HuH-7 (cell line): ENCODE measurements around the gene CTDSP1.

Experiments used
- DNase-seq: peaks from one replicate; pipeline ENCODE4 v3.0.0; 2011; ENCODE audit warnings: low spot score

The CTDSP1 gene

GRCh38 chr2:218399391-218400166 lies at the start of gene CTDSP1:
Gene CTDSP1, plus strand, starts transcription at chr2:218399868. Its CDS starts 223 bp downstream, at chr2:218400091.
- peak; percentile 89 for DNase-seq

- no peak for DNase-seq
Measured at GRCh38 chr2:218354045-218354444, 45.6 kb upstream of the CTDSP1 start.

- no peak for DNase-seq
Measured at GRCh38 chr2:218354850-218355443, 44.7 kb upstream of the CTDSP1 start.

DNA sequence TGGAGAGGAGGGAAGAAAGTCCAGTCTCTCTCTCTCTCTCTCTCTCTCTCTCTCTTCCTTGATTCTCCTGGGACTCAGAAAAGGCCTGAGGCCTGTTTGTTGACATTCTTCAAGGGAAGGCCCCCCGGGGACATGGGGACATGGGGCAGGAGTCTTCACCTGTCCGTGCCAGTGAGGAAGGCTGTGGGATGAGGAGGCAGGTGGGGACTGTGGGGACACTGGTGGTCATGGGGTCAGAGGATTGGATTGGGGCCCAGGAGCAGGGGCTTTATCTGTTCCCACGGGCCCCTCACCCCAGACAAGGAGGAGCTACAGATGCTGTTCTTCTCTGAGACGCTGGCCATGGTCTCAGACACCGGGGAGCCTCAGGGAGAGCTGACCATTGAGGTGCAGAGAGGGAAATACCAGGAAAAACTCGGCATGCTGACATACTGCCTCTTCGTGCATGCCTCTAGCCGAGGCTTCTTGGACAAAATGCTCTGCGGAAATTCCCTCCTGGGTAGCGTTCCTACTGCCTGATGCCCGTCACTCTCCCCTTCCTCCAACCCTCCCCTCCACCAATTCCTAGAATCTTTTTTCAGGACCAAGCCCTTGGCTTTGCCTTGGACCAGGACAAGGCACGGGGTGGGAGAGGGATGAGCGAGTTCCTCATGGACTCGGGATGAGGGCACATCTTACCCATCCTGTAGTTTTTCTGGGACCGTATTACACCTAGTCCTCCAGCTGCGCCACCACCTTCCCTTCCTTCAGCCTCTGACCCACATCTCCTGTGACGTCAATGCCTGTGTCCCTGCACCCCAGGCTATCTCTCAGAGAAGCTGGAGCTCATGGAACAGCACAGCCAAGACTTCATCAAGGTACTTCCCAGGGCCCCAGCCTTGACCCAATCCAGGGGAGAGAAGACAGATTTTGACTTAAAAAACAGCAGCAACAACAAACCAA lies 42.2 kb upstream of the CTDSP1 start:
- no peak for DNase-seq

DNA sequence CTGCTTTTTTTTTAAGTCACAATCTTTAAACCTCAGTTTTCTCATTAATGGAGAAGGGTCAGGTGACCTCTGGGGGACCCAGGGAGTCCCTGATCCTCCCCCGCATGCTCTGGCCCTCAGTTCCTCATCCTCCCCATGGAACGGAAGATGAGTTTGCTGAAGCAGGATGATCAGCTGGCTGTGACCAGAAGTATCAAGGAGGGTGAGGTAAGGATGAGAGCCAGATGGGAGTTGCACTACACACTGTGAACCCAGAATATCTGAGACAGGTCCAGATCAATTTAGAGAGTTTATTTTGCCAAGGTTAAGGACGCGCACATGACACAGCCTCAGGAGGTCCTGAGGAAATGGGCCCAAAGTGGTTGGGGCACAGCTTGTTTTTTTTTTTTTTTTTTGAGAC lies 39.2 kb upstream of the CTDSP1 start:
- DNase-seq, result no peak

GRCh38 chr2:218362606-218363005 lies 37.1 kb upstream of the CTDSP1 start:
- DNase-seq, result no peak

GRCh38 chr2:218363736-218364135 lies 35.9 kb upstream of the CTDSP1 start:
- DNase-seq, result no peak

DNA sequence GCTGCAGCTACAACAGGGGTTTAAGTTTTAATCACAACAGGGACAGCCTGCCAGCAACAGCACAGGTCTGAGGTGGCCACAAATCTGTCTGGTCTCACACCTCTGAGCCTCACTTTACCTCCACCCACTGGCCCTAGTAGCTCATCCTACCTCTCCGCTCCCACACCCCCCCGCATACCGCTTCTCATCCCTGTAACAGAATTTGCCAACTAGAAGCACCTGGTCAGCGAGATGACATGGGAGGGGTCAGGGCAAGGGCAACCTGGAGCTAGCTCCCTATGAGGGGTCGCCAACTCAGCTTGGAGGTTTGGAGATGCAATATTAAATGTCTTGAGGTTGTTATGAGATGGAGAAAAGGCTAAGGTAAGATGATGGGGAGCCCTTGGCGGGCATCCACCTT lies 35.5 kb upstream of the CTDSP1 start:
- no peak for DNase-seq

GRCh38 chr2:218366621-218367414 lies 32.9 kb upstream of the CTDSP1 start:
- DNase-seq, result no peak

GRCh38 chr2:218367415-218368149 lies 32.1 kb upstream of the CTDSP1 start:
- DNase-seq, result peak; percentile 94

GRCh38 chr2:218368150-218368528 lies 31.5 kb upstream of the CTDSP1 start:
- DNase-seq, result no peak

GRCh38 chr2:218368621-218369153 lies 31.0 kb upstream of the CTDSP1 start:
- peak; percentile 69 for DNase-seq

DNA sequence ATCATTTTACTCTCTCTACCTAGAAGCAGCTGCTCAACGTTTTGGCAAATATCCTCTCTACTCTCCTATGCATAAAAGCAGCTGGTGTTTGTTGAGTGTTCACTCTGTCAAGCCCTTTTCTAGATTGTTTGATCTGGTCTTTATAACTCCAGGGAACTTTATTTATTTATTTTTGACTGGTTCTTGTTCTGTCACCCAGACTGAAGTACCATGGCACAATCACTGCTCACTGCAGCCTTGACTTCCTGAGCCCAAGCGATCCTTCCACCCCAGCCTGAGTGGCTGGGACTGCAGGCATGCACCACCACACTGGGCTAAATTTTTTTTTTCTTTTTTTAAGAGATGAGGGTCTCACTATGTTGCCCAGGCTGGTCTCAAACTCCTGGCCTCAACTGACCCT lies 30.3 kb upstream of the CTDSP1 start:
- DNase-seq, result no peak

DNA sequence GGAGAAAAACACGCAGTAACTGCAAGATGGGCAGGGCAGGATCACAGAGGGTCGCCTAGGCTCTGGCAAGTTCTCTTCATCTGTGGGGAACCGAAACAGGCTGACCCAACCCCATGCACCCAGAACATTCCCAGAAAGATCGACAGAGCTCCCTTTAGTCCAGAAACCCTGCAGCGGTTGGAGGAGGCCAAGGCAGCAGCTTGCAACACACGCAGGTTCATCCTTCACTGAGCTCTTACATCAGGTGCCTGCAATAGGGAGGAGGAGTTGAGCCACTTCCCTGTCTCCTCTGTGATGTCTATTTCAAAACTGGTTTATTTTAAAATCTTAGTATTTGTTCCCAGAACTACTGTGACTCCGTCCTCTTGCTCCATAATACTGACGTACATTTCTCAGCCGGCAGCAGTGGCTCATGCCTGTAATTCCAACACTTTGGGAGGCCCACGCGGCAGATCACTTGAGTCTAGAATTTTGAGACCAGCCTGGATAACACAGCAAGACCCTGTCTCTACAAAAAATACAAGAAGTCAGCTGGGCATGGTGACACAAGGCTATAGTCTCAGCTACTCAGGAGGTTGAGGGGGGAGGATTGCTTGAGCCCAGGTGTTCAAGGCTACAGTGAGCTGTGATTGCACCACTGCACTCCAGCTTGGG lies 29.1 kb upstream of the CTDSP1 start:
- no peak for DNase-seq

DNA sequence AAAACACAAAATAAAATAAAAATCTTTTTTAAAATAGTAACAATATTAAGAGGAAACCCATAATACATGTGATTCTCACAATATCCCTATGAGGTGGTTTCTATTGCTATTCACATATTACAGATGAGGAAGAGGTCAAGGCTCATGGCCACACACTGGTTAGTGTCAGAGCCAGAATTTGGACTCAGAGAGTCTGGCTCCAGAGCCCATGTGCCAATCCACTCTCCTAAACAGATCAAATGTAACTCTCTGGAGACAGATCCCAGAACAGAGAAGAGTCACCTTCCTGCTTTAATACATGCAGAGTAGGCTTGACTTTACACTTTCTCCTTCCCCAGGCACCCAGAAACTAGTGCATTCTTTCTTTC lies 27.7 kb upstream of the CTDSP1 start:
- no peak for DNase-seq

DNA sequence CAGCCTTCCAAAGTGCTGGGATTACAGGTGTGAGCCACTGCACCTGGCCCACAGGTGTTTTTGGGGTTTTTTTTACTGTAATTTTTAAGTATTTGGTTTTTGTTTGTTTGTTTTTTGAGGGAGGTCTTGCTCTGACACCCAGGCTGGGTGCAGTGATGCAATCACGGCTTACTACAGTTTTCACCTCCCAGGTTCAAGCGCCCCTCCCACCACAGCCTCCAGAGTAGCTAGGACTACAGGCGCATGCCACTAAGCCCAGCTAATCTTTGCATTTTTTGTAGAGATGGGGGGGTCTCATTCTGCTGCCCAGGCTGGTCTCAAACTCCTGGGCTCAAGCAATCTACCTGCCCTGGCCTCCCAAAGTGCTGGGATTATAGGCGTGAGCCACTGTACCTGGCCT lies 24.9 kb upstream of the CTDSP1 start:
- DNase-seq, result no peak

- DNase-seq, result no peak
Measured at GRCh38 chr2:218375212-218375611, 24.5 kb upstream of the CTDSP1 start.

GRCh38 chr2:218378053-218378452 lies 21.6 kb upstream of the CTDSP1 start:
- DNase-seq, result no peak

DNA sequence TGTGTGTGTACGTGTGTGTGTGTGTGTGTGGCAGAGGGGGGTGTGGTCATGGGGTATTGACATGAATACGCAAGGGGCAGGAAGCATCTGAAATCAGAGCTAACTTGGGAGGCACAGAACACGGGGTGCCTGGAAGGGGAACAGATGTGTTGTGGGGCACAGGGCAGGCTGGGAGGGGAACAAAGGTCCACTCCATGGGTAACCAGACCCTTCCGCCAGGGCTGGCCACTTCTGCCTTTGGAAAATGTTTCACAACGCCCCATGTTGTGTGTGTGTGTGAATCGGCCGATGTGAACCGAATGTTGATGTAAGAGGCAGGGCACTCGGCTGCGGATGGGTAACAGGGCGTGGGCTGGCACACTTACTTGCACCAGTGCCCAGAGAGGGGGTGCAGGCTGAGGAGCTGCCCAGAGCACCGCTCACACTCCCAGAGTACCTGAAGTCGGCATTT lies 17.7 kb upstream of the CTDSP1 start, which contains the start of gene SLC11A1:
Gene SLC11A1, plus strand, starts transcription at position 358 of the 451 bp plus-strand sequence. CDS start 96 bp downstream, outside the sequence.
- no peak for DNase-seq

DNA sequence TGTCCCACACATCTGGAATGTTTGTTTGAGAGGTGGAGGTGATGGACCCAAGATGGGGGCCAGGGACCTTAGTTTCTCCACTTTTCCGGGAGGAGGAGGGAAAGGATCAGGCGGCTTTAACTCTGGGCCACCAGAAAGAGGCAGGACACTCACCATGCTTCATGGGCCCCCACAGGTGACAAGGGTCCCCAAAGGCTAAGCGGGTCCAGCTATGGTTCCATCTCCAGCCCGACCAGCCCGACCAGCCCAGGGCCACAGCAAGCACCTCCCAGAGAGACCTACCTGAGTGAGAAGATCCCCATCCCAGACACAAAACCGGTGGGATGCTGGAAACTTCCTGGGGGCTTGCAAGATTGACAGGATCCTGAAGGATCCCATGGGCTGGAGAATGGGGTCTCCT lies 16.9 kb upstream of the CTDSP1 start:
- no peak for DNase-seq
